Mesothelial cell of epicardium (in vitro differentiated cells): ENCODE measurements around the gene C10orf71. TPM values are rescaled to one million over a fixed set of nuclear protein-coding genes. Genes with fewer than 3 reads are reported as not detected.

Experiments used
- DNase-seq, 2 experiments: peaks; one replicate each; pipeline ENCODE4 v3.0.0; 2021; ENCODE audit warnings: low spot score in 2 of 2; ENCODE audit not compliant: unreplicated experiment in 2 of 2
- H3K27ac Mint-ChIP-seq: 2 replicates; pipeline ENCODE4 v1.8.0; 2021; ENCODE audit warnings: mixed read lengths
- H3K27me3 Mint-ChIP-seq: 2 replicates; pipeline ENCODE4 v1.8.0; 2021; ENCODE audit warnings: low read depth, mixed read lengths
- H3K36me3 Mint-ChIP-seq: 2 replicates; pipeline ENCODE4 v1.8.0; 2021; ENCODE audit warnings: mixed read lengths
- H3K4me1 Mint-ChIP-seq: 2 replicates; pipeline ENCODE4 v1.8.0; 2021; ENCODE audit warnings: mixed read lengths
- H3K4me3 Mint-ChIP-seq: 2 replicates; pipeline ENCODE4 v1.8.0; 2021; ENCODE audit warnings: mild to moderate bottlenecking, moderate library complexity, mixed read lengths
- H3K9me3 Mint-ChIP-seq: 2 replicates; pipeline ENCODE4 v1.8.0; 2021; ENCODE audit warnings: mixed read lengths
- CTCF ChIP-seq: fragments of 200-600 bp; sonication (generic); IDR thresholded peaks from one replicate; pipeline ENCODE4 v1.5.0; 2021; ENCODE audit warnings: antibody characterized with exemption; ENCODE audit not compliant: unreplicated experiment
- total RNA-seq: library from RNA; stranded (reverse); gene quantifications from 3 replicates; pipeline ENCODE4 v1.2.1, GENCODE V29; 2021

C10orf71 gene
- total RNA-seq, 1 donor from 2014 or later: not detected

GRCh38 chr10:49370326-49371100 is 71.5 kb downstream of the C10orf71 start:
- no peak for DNase-seq
- no peaks in the 10 kb centered on the region for H3K9me3 Mint-ChIP-seq
- no peaks in the 10 kb centered on the region for H3K4me1 Mint-ChIP-seq
- no peaks in the 10 kb centered on the region for H3K36me3 Mint-ChIP-seq
- H3K4me3 Mint-ChIP-seq: no peak overlapping the region
- peaks cover 48% of the 10 kb centered on the region for H3K27me3 Mint-ChIP-seq
- H3K27ac Mint-ChIP-seq: no peak overlapping the region
- no peak for TF ChIP-seq CTCF

- no peak for DNase-seq
- TF ChIP-seq CTCF: no peak
- Mint-ChIP-seq H3K4me1 (no peaks in the 10 kb centered on the region), H3K36me3 (no peaks in the 10 kb centered on the region), H3K4me3 (no peak overlapping the region), H3K27ac (no peak overlapping the region), H3K9me3 (no peaks in the 10 kb centered on the region), H3K27me3 (peaks cover 60% of the 10 kb centered on the region)
These were observed 73.0 kb downstream of the C10orf71 start for GRCh38 chr10:49371967-49372366.

GRCh38 chr10:49373361-49373760 is 74.4 kb downstream of the C10orf71 start:
- Mint-ChIP-seq H3K27me3 (peaks cover 63% of the 10 kb centered on the region), H3K36me3 (no peaks in the 10 kb centered on the region), H3K4me1 (no peaks in the 10 kb centered on the region), H3K27ac (no peak overlapping the region), H3K9me3 (no peaks in the 10 kb centered on the region), H3K4me3 (no peak overlapping the region)
- TF ChIP-seq CTCF: no peak
- no peak for DNase-seq

GRCh38 chr10:49374740-49375139 is 75.8 kb downstream of the C10orf71 start:
- Mint-ChIP-seq H3K9me3 (no peaks in the 10 kb centered on the region), H3K4me1 (no peaks in the 10 kb centered on the region), H3K27me3 (peaks cover 66% of the 10 kb centered on the region), H3K4me3 (no peak overlapping the region), H3K36me3 (no peaks in the 10 kb centered on the region), H3K27ac (no peak overlapping the region)
- DNase-seq: no peak
- TF ChIP-seq CTCF: no peak

- Mint-ChIP-seq H3K27me3 (peaks cover 69% of the 10 kb centered on the region), H3K4me1 (no peaks in the 10 kb centered on the region), H3K27ac (no peak overlapping the region), H3K9me3 (no peaks in the 10 kb centered on the region), H3K36me3 (no peaks in the 10 kb centered on the region), H3K4me3 (no peak overlapping the region)
- TF ChIP-seq CTCF: no peak
- DNase-seq: no peak
These were observed 76.6 kb downstream of the C10orf71 start for GRCh38 chr10:49375611-49376010.

Other genes starting within 250 kb of the C10orf71 start
- 3.5 to 4.1 TPM (median 3.7 TPM) in 3 replicates for gene VSTM4, start 183.6 kb upstream of the C10orf71 start, total RNA-seq
- gene FAM170B, start 165.1 kb upstream of the C10orf71 start, total RNA-seq: not detected in 3 replicates
- not detected in 3 replicates for gene TMEM273, start 110.8 kb upstream of the C10orf71 start, total RNA-seq
- gene DRGX, start 96.9 kb downstream of the C10orf71 start, total RNA-seq: not detected in 3 replicates
- gene ERCC6, start 240.0 kb downstream of the C10orf71 start, total RNA-seq: 32.4 to 37.4 TPM (median 35.4 TPM) in 3 replicates